NCI-H226 (cell line): Measurements from ENCODE around the gene MAX.

ENCODE experiments used
- DNase-seq: peaks from one replicate; pipeline ENCODE4 v3.0.0-alpha.2; 2015

MAX gene

GRCh38 chr14:65072256-65072655 lies 30.1 kb downstream of the MAX start:
- no peak for DNase-seq

DNA sequence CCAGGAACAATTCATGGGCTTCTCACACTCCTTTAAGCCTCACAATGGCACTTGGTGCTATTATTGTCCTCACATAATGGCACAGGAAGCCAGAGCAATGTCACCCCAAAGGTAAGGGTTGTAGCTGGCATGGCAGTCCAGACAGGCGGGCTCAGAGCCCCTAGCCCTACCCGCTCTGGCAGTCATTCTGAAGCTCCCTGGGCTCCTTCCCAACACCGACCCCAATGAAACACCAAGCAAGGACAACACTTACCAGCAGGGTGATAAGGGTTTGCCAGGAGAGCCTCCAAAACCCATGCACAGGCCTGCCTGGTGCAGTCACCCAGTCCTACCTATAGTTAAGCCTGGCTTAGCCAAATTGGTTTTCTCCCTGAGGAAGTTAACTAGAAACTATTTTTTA lies 30.8 kb downstream of the MAX start:
- DNase-seq = no peak

DNA sequence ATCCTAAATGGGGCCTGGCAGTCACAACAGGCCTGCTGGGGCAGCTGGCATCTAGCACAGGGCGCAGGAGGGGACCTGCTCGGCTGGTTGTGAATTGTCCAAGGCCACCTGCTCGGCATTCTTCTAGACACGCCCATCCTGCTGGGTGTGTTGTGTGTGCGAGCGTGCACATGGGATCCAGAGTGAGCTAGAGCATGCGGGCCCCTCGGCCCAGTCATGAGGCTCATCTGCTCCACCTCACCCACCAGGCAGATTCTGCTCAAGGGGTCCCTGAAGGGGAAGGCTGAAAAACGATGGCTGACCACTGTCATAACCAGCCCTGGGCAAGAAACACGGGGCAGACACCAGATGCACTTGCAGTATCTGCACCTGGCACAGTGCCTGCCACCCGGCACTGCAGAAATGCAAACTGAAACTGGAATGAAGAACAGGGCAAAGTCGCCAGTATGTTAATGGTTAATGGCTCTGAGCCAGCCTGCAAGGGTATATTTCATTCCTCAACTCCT lies 31.8 kb downstream of the MAX start:
- DNase-seq = no peak

DNA sequence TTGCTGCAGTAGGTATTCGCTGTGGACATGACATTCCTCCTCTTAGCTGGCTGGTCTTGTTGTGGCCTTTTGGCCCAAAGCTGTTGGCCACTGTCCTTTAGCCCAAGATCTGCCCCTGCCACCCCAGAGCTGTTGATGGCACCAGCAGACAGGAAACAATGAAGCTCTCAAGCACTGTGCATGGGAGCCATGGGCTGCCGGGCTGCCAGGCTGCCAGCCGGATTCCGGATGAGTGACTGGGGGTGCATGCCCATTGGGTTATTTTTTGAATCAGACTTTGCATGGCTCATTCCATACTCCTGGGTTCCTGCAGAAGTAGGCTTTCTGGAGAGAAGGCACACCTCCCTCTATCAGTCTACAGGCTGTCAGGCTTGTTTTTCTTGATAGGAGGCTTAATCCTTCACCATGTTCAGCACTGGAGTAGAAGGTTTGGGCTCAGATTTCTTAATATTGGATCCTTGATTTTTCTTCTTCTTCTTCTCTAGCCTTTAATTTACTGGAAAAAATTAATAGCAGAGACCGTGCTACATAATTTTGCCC lies 32.4 kb downstream of the MAX start:
- DNase-seq = no peak

DNA sequence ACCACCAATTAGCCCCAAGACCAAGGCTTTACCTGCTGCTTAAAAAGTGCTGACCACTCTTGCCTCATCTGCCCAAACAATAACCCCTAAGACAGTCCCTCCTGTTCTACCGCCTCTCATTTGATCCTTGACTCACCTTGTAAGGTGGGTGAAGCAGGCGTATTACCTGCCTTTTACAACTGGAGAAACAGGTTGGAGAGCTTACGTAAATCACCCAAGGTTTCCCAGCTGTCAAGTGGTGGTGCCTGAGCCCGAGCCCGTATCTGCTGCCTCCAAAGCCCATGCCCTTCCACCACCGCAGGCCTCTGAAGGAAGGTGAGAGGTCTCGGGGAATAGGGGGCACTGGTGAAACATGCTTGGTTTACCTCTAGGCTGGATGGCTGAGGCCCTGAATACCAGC lies 36.6 kb downstream of the MAX start:
- DNase-seq = no peak

GRCh38 chr14:65062096-65063075 lies 39.9 kb downstream of the MAX start:
- DNase-seq = no peak

DNA sequence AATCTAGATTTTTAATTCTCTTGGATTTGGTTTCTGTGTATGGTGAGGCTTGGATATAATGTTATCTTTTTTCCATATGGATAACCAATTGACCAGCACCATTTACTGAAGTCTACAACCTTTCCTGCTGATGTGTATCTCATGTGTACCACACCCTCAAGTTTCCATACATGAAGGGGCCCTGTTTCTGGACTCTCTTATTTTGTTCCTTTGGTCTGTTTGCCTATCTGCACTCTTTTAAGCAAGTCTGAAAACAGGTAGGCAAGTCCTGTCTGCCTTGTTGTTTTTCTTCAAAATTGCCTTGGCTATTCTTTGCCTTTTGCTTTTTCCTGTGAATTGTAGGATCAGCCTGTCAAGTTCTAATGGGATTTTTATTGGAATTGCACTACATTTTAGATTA lies 44.6 kb downstream of the MAX start:
- DNase-seq = no peak

DNA sequence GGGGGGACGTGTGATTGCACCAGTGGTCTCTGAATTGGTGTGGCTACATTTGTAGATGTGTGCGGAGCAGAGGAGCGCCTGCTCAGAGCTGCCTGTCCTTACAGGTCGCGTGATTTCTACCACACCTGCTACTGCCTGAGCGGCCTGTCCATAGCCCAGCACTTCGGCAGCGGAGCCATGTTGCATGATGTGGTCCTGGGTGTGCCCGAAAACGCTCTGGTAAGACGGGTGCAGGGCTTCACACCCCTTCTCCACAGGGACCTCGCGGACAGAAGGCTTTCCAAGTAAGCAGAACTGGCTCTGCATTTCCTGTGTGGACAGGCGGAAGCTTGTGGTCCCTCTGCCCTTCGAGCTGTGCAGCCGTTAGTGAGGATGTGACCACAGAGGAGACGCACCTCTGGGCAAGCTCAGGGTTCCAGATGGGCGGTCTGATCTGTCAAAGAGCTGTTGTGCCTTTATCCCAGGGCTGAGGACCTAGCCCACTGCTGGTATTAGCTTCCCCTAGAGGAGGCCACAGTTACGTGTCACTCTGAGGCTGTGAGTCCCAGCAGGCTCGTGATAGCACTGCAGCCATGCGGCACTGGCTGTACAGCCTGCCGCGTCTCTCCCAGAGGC lies 47.7 kb downstream of the MAX start:
- DNase-seq = no peak

DNA sequence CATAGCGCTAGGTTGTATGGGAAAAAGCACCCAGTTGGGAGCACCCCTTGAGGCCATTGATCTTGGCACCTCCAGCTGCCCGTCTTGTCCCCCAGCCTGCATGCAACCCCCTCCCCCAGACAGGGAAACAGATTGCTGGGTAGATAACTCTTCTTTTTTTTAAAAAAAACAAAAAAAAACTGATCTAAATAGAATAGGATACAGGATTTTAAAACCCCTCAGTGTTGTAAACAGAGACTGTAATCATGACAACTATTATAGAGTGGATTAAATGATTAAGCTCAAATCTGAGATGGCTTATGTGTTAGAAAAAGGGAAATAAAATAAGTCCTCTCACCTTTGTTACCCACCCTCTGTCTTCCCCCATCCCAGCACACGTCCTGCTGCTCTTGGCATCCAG lies 48.9 kb downstream of the MAX start:
- no peak for DNase-seq

DNA sequence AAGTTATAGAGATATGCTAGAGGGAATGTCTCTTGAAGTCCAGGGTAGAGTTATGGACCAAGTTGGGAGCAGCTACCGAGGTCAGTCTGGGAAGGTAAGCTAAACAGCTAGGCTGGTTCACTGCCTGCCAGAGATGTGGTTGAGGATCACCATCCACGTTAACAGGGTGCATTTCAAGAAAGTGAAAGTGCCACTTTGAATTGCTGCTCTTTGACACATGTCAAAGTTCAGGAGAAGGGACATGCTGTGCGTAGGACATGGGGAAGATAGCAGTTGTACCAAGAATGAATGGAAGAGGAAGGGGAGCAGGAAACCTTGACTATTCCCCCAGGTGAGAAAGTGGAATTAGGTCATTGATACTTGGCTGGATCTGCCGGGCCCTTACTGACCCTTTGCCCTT lies 49.5 kb downstream of the MAX start:
- no peak for DNase-seq

DNA sequence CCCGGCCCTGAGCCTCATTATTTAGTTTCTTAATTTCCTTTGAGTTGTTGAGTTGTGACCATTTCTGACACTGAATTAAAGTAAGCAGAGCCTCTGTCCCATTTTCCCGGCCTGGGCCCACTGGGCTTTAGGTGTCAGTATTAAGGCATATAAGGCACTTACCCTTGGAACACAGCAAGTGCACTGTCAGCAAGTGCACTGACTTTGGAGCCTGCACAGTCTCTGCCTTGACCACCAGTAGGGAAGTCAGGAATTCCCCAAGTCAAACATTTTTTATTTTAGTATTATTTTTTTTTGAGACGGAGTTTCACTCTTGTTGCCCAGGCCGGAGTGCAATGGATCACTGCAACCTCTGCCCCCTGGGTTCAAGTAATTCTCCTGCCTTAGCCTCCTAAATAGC lies 56.6 kb downstream of the MAX start:
- DNase-seq = no peak

- DNase-seq = no peak
Measured at GRCh38 chr14:65045006-65045405, 57.3 kb downstream of the MAX start.

DNA sequence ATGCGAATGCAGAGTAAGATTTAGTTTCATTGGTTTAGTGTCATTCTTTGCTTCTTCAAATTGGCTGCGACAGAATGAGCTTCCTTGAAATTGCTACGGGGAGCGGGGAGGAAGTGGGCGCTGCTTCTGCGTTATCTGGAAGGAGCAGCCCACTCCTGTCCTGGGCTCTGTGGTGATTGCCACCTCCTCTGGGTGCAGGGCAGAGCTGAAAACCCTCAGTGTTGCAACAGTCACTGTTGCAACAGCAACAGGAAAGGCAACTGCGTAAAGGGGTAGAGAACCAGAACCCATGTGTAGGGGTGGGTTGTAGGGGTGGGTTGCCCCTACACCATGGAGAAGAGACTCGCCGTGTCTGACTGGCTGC lies 57.7 kb downstream of the MAX start:
- DNase-seq = no peak

DNA sequence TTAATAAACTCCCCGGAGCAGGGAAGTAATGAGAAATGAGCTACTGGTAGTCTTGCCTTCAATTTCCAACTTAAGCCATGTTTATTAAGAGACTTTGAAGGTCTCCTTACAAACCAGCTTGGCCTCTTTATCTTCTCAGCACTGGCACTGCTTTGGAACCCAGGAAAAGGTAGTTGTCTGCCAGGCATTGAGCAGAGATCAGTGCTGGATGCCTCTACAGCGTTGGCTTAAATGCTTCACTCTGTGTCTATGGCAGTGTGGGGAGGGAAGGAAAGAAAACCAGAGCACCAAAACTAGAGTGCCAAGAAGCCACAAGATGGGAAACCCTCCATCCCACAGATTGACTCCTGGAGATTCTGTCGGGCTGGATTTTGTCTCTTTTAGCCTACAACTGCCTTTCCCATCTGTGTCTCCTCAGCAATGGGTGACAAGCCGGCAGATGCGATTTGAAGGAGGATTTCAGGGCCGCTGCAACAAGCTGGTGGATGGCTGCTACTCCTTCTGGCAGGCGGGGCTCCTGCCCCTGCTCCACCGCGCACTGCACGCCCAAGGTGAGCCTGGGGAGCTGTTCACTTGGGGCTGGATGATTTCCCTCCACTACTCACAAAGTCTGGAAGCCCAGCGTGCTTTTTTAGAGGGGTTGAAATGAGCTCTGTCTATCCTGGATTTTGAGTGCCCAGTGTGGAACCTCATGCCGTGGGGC lies 58.3 kb downstream of the MAX start:
- no peak for DNase-seq

DNA sequence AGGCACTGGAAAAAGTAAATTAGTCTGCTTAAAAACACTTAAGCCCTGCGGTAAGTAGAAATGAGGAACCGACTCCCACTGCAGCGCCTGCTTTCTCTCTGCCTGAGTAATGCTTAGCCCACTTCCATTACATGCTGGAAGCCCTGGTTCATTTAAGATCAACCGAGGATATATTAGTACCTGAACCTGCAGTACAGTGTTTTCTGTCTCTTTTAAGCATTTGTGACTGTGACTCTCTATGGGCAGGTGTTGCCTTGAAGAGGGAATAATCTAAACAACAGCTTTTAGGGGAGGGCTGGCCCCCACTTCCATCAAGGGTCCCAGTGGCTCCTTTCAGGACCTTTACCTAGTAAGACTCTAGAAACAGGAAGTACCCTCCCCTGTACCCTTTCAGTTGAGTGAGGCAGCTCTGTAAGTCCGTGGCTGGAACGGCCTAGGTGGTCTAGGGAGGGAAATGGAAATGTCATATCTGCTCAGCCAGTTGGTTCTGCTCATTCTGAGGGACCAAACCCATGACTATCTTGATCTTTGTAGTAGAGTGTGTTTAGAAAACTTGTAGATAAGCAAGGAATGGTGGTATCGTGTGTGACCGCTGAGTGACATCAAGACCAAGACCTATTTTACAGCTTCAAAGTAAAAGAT lies 59.5 kb downstream of the MAX start:
- no peak for DNase-seq

GRCh38 chr14:65042296-65042695 lies 60.0 kb downstream of the MAX start:
- no peak for DNase-seq

- DNase-seq = no peak
Measured at GRCh38 chr14:65041434-65041915, 60.8 kb downstream of the MAX start.

DNA sequence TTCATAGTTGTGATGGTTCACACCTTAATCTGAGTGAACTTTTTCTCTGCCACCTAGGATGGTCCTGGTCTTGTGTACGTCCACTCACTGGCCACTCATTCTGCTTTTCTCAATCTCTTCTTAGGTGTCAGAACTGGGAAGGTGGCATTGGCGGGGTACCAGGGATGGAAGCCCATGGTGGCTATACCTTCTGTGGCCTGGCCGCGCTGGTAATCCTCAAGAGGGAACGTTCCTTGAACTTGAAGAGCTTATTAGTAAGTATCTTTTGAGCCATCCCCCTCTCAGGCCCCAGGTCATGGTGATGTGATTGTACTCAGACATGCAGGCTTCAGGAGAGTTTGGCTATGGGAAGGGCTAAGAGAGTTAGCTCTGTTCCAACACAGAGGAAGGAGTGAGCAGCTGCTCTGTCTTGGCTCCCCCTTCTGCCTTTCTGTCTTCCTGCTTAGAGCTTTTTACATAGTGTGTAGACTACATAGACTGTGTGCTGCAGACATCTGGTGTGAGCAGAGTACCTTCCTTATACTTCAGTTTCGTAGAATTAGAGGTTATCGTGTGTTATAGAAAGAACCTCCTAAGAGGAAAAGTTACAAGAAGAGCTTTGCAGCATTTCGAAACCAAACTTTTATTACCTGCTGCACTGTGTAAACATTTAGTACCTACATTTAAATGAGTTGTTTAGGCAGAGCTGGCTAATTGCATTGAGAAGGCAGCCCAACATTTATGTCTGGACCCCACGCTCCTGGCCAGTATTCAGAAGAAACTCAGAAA lies 61.5 kb downstream of the MAX start:
- no peak for DNase-seq

- peak; percentile 12 for DNase-seq
Measured at GRCh38 chr14:65038966-65039365, 63.4 kb downstream of the MAX start.

DNA sequence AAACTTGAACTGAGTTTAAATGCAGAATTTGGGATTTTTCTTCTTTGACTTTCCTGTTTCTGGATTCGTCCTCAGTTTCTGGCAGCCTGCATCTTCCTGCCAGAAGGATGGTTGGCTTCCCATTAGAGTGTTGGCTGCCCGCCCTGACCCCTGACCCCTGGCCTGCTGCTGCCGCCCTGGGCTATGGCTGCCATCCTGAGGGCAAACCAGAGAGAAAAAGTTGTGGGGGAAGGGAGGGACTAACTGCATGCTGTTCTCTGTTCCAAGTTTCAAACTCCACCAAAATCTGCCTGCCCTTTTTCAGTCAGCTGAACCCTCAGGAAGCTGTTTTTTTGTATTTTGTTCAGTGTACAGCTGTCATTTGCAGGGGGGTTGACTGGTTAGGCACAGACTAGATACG lies 67.3 kb downstream of the MAX start:
- no peak for DNase-seq

DNA sequence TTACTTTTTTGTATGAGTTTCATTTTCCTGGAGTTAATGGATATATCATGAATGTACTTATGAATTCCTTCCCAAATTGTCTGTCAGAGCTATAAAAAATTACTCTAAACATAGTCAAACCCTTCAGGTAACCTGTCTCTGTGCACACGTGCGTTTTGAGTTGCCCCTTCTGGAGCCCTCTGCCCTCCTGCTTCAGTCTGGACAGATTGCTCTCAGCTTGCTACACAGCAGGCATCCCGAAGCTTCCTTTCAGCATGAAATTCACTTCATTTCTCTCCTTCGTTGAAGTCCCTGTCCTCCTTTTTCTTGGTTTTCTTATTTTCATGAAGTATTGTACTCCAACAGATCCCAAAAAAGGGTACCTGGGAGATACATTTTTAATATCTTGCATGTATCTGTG lies 68.3 kb downstream of the MAX start:
- DNase-seq = no peak

- no peak for DNase-seq
Measured at GRCh38 chr14:65033181-65033580, 69.1 kb downstream of the MAX start.
